Measurements from ENCODE around the gene PPP1R12B. TPM values are rescaled to one million over a fixed set of nuclear protein-coding genes. Genes with fewer than 3 reads are reported as not detected.
"Not testable (repeated sequence)": the region's sequence is repeated elsewhere in the genome, so short reads cannot be mapped to it uniquely, and the experiment has no call there.

Gene PPP1R12B
- polyA plus RNA-seq, 1 donor (not counting 4 experiments of a cell fraction or from before 2014, with no cell fraction given), result 6.9 TPM

- no peaks in the 10 kb centered on the region for H3K9me1 ChIP-seq (ENCODE audit: control insufficient read depth, extremely low read depth, insufficient read depth, low read length)
- peaks cover 5% of the 10 kb centered on the region for H3K4me1 ChIP-seq (ENCODE audit: control insufficient read depth, extremely low read depth, insufficient read depth, low read length)
- FAIRE-seq, result no peak
- no peaks in the 10 kb centered on the region for H3K79me2 ChIP-seq (ENCODE audit: control insufficient read depth, insufficient read depth, low read length)
- no peak overlapping the region for H3K27ac ChIP-seq (ENCODE audit: control insufficient read depth, insufficient read depth, low read length)
- no peak for DNase-seq (ENCODE audit: low read depth, low spot score)
- no peak overlapping the region for H3K4me2 ChIP-seq (ENCODE audit: control insufficient read depth, extremely low read depth, insufficient read depth, low read depth, low read length)
- no peak overlapping the region for H3K9ac ChIP-seq (ENCODE audit: control insufficient read depth, extremely low read depth, insufficient read depth, low read length)
- H3K36me3 ChIP-seq (ENCODE audit: control insufficient read depth in 2 of 2, extremely low read depth in 1 of 2, insufficient read depth in 2 of 2, low read length in 2 of 2), result no peaks in the 10 kb centered on the region
- dilution Hi-C loops (cut with MboI; ENCODE audit: extremely low pct_ligation_motif_present, low sequenced_read_pairs), result no loop called here
- H3K9me3 ChIP-seq (ENCODE audit: control insufficient read depth, low read depth, low read length), result no peaks in the 10 kb centered on the region
- no peaks in the 10 kb centered on the region for H4K20me1 ChIP-seq (ENCODE audit: control insufficient read depth, extremely low read depth, insufficient read depth, low read length)
- no peaks in the 10 kb centered on the region for H3K27me3 ChIP-seq (ENCODE audit: control insufficient read depth, extremely low read depth, insufficient read depth, low read length)
- H2AFZ ChIP-seq (ENCODE audit: control insufficient read depth, low read length), result no peak overlapping the region
- TF ChIP-seq EZH2 (IDR thresholded peaks at IDR 0.05; ENCODE audit: low read length), result no peak
- no peak for TF ChIP-seq CTCF (optimal IDR thresholded peaks at IDR 0.05 in 1 of 3, IDR thresholded peaks at IDR 0.05 in 1 of 3, conservative IDR thresholded peaks at IDR 0.05 in 1 of 3; ENCODE audit: extremely low read depth in 1 of 3, insufficient read depth in 2 of 3, low read length in 3 of 3)
- H3K4me3 ChIP-seq (ENCODE audit: control insufficient read depth in 2 of 3, extremely low read depth in 1 of 3, insufficient read depth in 2 of 3, low read depth in 1 of 3, low read length in 3 of 3), result no peak overlapping the region
Measured at GRCh38 chr1:202603435-202603834, 254.9 kb downstream of the PPP1R12B start.

- no peaks in the 10 kb centered on the region for H3K27me3 ChIP-seq (ENCODE audit: control insufficient read depth, extremely low read depth, insufficient read depth, low read length)
- no peak overlapping the region for H3K9ac ChIP-seq (ENCODE audit: control insufficient read depth, extremely low read depth, insufficient read depth, low read length)
- no peak for DNase-seq (ENCODE audit: low read depth, low spot score)
- no peak overlapping the region for H3K27ac ChIP-seq (ENCODE audit: control insufficient read depth, insufficient read depth, low read length)
- no peak overlapping the region for H2AFZ ChIP-seq (ENCODE audit: control insufficient read depth, low read length)
- H4K20me1 ChIP-seq (ENCODE audit: control insufficient read depth, extremely low read depth, insufficient read depth, low read length), result no peaks in the 10 kb centered on the region
- FAIRE-seq, result no peak
- H3K4me1 ChIP-seq (ENCODE audit: control insufficient read depth, extremely low read depth, insufficient read depth, low read length), result no peaks in the 10 kb centered on the region
- H3K79me2 ChIP-seq (ENCODE audit: control insufficient read depth, insufficient read depth, low read length), result no peaks in the 10 kb centered on the region
- H3K36me3 ChIP-seq (ENCODE audit: control insufficient read depth in 2 of 2, extremely low read depth in 1 of 2, insufficient read depth in 2 of 2, low read length in 2 of 2), result no peaks in the 10 kb centered on the region
- no peaks in the 10 kb centered on the region for H3K9me3 ChIP-seq (ENCODE audit: control insufficient read depth, low read depth, low read length)
- dilution Hi-C loops (cut with MboI; ENCODE audit: extremely low pct_ligation_motif_present, low sequenced_read_pairs), result no loop called here
- TF ChIP-seq CTCF (optimal IDR thresholded peaks at IDR 0.05 in 1 of 3, IDR thresholded peaks at IDR 0.05 in 1 of 3, conservative IDR thresholded peaks at IDR 0.05 in 1 of 3; ENCODE audit: extremely low read depth in 1 of 3, insufficient read depth in 2 of 3, low read length in 3 of 3) (no peak), EZH2 (IDR thresholded peaks at IDR 0.05; ENCODE audit: low read length) (no peak)
- H3K4me3 ChIP-seq (ENCODE audit: control insufficient read depth in 2 of 3, extremely low read depth in 1 of 3, insufficient read depth in 2 of 3, low read depth in 1 of 3, low read length in 3 of 3), result no peak overlapping the region
- no peak overlapping the region for H3K4me2 ChIP-seq (ENCODE audit: control insufficient read depth, extremely low read depth, insufficient read depth, low read depth, low read length)
- H3K9me1 ChIP-seq (ENCODE audit: control insufficient read depth, extremely low read depth, insufficient read depth, low read length), result no peaks in the 10 kb centered on the region
Measured at GRCh38 chr1:202605515-202605914, 257.0 kb downstream of the PPP1R12B start.

- FAIRE-seq; dilution Hi-C loops (cut with MboI; ENCODE audit: extremely low pct_ligation_motif_present, low sequenced_read_pairs); H3K27me3 ChIP-seq (ENCODE audit: control insufficient read depth, extremely low read depth, insufficient read depth, low read length): not testable (repeated sequence)
Measured at GRCh38 chr1:202612036-202612435, 263.5 kb downstream of the PPP1R12B start.

More at GRCh38 chr1:202612036-202612435, 263.5 kb downstream of the PPP1R12B start:
- H3K4me1 ChIP-seq (ENCODE audit: control insufficient read depth, extremely low read depth, insufficient read depth, low read length); DNase-seq (ENCODE audit: low read depth, low spot score); H3K9ac ChIP-seq (ENCODE audit: control insufficient read depth, extremely low read depth, insufficient read depth, low read length); H3K79me2 ChIP-seq (ENCODE audit: control insufficient read depth, insufficient read depth, low read length); H3K4me2 ChIP-seq (ENCODE audit: control insufficient read depth, extremely low read depth, insufficient read depth, low read depth, low read length); H3K27ac ChIP-seq (ENCODE audit: control insufficient read depth, insufficient read depth, low read length); H3K4me3 ChIP-seq (ENCODE audit: control insufficient read depth in 2 of 3, extremely low read depth in 1 of 3, insufficient read depth in 2 of 3, low read depth in 1 of 3, low read length in 3 of 3); H3K36me3 ChIP-seq (ENCODE audit: control insufficient read depth in 2 of 2, extremely low read depth in 1 of 2, insufficient read depth in 2 of 2, low read length in 2 of 2); H4K20me1 ChIP-seq (ENCODE audit: control insufficient read depth, extremely low read depth, insufficient read depth, low read length); H3K9me1 ChIP-seq (ENCODE audit: control insufficient read depth, extremely low read depth, insufficient read depth, low read length); H3K9me3 ChIP-seq (ENCODE audit: control insufficient read depth, low read depth, low read length); H2AFZ ChIP-seq (ENCODE audit: control insufficient read depth, low read length): not testable (repeated sequence)

All from keratinocyte (primary cell).